DND-41 (cell line): Measurements from ENCODE around the gene NTSR2.

Experiments used
- ATAC-seq: fragments of 200-7000 bp; cut with Tn5 transposase; 3 replicates; pipeline ENCODE4 v1.9.1; 2021; ENCODE audit warnings: low read depth; ENCODE audit not compliant: insufficient read depth
- DNase-seq: peaks from one replicate; pipeline ENCODE4 v3.0.0-alpha.2; 2020
- H2AFZ ChIP-seq: 2 replicates; pipeline ENCODE4 v1.6.0; 2012; ENCODE audit warnings: low read depth, low read length
- H3K27ac ChIP-seq: 2 replicates; pipeline ENCODE4 v1.5.1; 2012; ENCODE audit warnings: low read length, inconsistent platforms
- H3K27me3 ChIP-seq: fragments of 200-600 bp; sonication (generic); 2 replicates; pipeline ENCODE4 v1.6.0; 2012; ENCODE audit warnings: low read length, mild to moderate bottlenecking, inconsistent platforms; ENCODE audit not compliant: insufficient read depth, poor library complexity
- H3K36me3 ChIP-seq: 2 replicates; pipeline ENCODE4 v1.5.1; 2012; ENCODE audit warnings: low read length, inconsistent platforms; ENCODE audit not compliant: insufficient read depth
- H3K4me1 ChIP-seq: 2 replicates; pipeline ENCODE4 v1.5.1; 2012; ENCODE audit warnings: mild to moderate bottlenecking, low read length; ENCODE audit not compliant: insufficient read depth
- H3K4me2 ChIP-seq: 2 replicates; pipeline ENCODE4 v1.6.0; 2012; ENCODE audit warnings: mild to moderate bottlenecking, moderate library complexity, low read length, inconsistent platforms; ENCODE audit not compliant: insufficient read depth
- H3K4me3 ChIP-seq, 2 experiments: fragments of 200-600 bp in 1 of 2; shearing (Covaris generic) in 1 of 2; 2 replicates each; pipeline ENCODE4 v1.5.1; 2012 to 2016; ENCODE audit warnings: inconsistent platforms in 2 of 2, low read length in 2 of 2, mild to moderate bottlenecking in 2 of 2, low read depth in 1 of 2, moderate library complexity in 1 of 2
- H3K79me2 ChIP-seq: 2 replicates; pipeline ENCODE4 v1.6.0; 2012; ENCODE audit warnings: low read length, inconsistent platforms; ENCODE audit not compliant: insufficient read depth
- H3K9ac ChIP-seq: 2 replicates; pipeline ENCODE4 v1.6.0; 2012; ENCODE audit warnings: low read depth, mild to moderate bottlenecking, inconsistent platforms, low read length, moderate library complexity
- H3K9me3 ChIP-seq: 2 replicates; pipeline ENCODE4 v1.5.1; 2012; ENCODE audit warnings: low read length, moderate library complexity, mild to moderate bottlenecking, inconsistent platforms; ENCODE audit not compliant: insufficient read depth, severe bottlenecking
- H4K20me1 ChIP-seq: 2 replicates; pipeline ENCODE4 v1.6.0; 2012; ENCODE audit warnings: low read length; ENCODE audit not compliant: insufficient read depth
- EZH2 ChIP-seq: IDR thresholded peaks from 3 replicates; pipeline ENCODE4 v1.6.1; 2012; ENCODE audit warnings: borderline replicate concordance, low read depth, mild to moderate bottlenecking, moderate library complexity, low read length, inconsistent platforms; ENCODE audit not compliant: severe bottlenecking
- TF ChIP-seq, protein P1 (sequence below): IDR thresholded peaks from 2 replicates; pipeline ENCODE4 v1.5.1; 2012; ENCODE audit warnings: borderline replicate concordance, low read length, moderate library complexity, mild to moderate bottlenecking; ENCODE audit not compliant: poor library complexity, severe bottlenecking; ENCODE audit errors: extremely low read depth

Gene NTSR2

DNA sequence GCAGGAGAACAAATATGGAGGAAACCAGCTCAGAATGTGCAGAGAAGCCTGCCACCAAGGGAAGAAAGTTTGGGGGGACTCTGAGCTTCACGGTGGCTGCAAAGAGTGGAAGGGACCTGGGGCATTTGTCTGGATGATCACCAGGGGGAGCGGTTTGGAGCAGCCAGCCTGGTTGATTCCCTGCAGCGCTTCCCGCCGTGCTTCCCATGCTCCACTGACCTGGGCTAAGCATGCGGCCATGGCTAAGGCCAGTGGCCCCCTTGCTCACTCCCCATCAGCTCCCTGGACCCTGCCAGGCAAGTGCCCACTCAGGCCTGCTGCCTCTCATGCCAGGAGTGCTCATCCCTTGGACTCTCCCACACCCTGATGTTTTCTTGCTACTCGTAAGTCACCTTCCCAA lies 27.0 kb downstream of the NTSR2 start:
- TF ChIP-seq, protein P1, sequence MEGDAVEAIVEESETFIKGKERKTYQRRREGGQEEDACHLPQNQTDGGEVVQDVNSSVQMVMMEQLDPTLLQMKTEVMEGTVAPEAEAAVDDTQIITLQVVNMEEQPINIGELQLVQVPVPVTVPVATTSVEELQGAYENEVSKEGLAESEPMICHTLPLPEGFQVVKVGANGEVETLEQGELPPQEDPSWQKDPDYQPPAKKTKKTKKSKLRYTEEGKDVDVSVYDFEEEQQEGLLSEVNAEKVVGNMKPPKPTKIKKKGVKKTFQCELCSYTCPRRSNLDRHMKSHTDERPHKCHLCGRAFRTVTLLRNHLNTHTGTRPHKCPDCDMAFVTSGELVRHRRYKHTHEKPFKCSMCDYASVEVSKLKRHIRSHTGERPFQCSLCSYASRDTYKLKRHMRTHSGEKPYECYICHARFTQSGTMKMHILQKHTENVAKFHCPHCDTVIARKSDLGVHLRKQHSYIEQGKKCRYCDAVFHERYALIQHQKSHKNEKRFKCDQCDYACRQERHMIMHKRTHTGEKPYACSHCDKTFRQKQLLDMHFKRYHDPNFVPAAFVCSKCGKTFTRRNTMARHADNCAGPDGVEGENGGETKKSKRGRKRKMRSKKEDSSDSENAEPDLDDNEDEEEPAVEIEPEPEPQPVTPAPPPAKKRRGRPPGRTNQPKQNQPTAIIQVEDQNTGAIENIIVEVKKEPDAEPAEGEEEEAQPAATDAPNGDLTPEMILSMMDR = no peak
- no peak for TF ChIP-seq EZH2
- Histone ChIP-seq H3K36me3 (no peaks in the 10 kb centered on the region), H3K79me2 (no peaks in the 10 kb centered on the region), H3K4me3 (no peak overlapping the region), H2AFZ (no peak overlapping the region), H3K4me1 (no peaks in the 10 kb centered on the region), H3K27me3 (no peaks in the 10 kb centered on the region), H3K4me2 (no peak overlapping the region), H3K27ac (no peak overlapping the region), H3K9ac (no peak overlapping the region), H4K20me1 (no peaks in the 10 kb centered on the region), H3K9me3 (no peaks in the 10 kb centered on the region)
- no peak for ATAC-seq
- DNase-seq = no peak

GRCh38 chr2:11640132-11640531 lies 29.9 kb downstream of the NTSR2 start:
- Histone ChIP-seq H4K20me1 (no peaks in the 10 kb centered on the region), H3K9me3 (no peaks in the 10 kb centered on the region), H3K4me2 (no peak overlapping the region), H3K4me1 (no peaks in the 10 kb centered on the region), H3K4me3 (no peak overlapping the region), H3K27me3 (no peaks in the 10 kb centered on the region), H3K79me2 (no peaks in the 10 kb centered on the region), H3K27ac (no peak overlapping the region), H3K9ac (no peak overlapping the region), H2AFZ (no peak overlapping the region), H3K36me3 (no peaks in the 10 kb centered on the region)
- DNase-seq (no peak), ATAC-seq (no peak)
- TF ChIP-seq, protein P1 = no peak
- no peak for TF ChIP-seq EZH2

GRCh38 chr2:11639503-11639902 lies 30.5 kb downstream of the NTSR2 start:
- no peaks in the 10 kb centered on the region for H3K9me3 ChIP-seq
- no peaks in the 10 kb centered on the region for H3K4me1 ChIP-seq
- no peaks in the 10 kb centered on the region for H4K20me1 ChIP-seq
- no peaks in the 10 kb centered on the region for H3K79me2 ChIP-seq
- H3K27ac ChIP-seq = no peak overlapping the region
- no peaks in the 10 kb centered on the region for H3K27me3 ChIP-seq
- H3K4me2 ChIP-seq = no peak overlapping the region
- ATAC-seq = no peak
- no peak for DNase-seq
- H3K9ac ChIP-seq = no peak overlapping the region
- no peaks in the 10 kb centered on the region for H3K36me3 ChIP-seq
- no peak overlapping the region for H3K4me3 ChIP-seq
- TF ChIP-seq, protein P1 = no peak
- no peak for TF ChIP-seq EZH2
- no peak overlapping the region for H2AFZ ChIP-seq

GRCh38 chr2:11637546-11637945 lies 32.4 kb downstream of the NTSR2 start:
- Histone ChIP-seq H3K4me2 (no peak overlapping the region), H3K9me3 (no peaks in the 10 kb centered on the region), H3K27ac (no peak overlapping the region), H2AFZ (no peak overlapping the region), H3K4me1 (no peaks in the 10 kb centered on the region), H4K20me1 (no peaks in the 10 kb centered on the region), H3K36me3 (no peaks in the 10 kb centered on the region), H3K27me3 (no peaks in the 10 kb centered on the region), H3K4me3 (no peak overlapping the region), H3K79me2 (no peaks in the 10 kb centered on the region), H3K9ac (no peak overlapping the region)
- TF ChIP-seq EZH2 = no peak
- TF ChIP-seq, protein P1 = no peak
- DNase-seq (no peak), ATAC-seq (no peak)
